Keratinocyte (primary cell): Measurements from ENCODE around the gene ASB10. TPM values are rescaled to one million over a fixed set of nuclear protein-coding genes. Genes with fewer than 3 reads are reported as not detected.

Experiments used
- DNase-seq: peaks from one replicate; pipeline ENCODE4 v3.0.0-alpha.2; 2011; ENCODE audit warnings: low read depth, missing footprints, low spot score
- FAIRE-seq: peaks from 2 replicates; lab custom pipeline; 2011; peaks lifted over from hg19 to GRCh38; lab: Jason Lieb, UNC
- H2AFZ ChIP-seq: 2 replicates; pipeline ENCODE4 v1.6.0; 2012; ENCODE audit warnings: low read length, control low read depth, inconsistent platforms; ENCODE audit not compliant: control insufficient read depth
- H3K27ac ChIP-seq: 2 replicates; pipeline ENCODE4 v1.5.1; 2011; ENCODE audit warnings: low read length; ENCODE audit not compliant: control insufficient read depth, insufficient read depth
- H3K27me3 ChIP-seq: 3 replicates; pipeline ENCODE4 v1.6.0; 2011; ENCODE audit warnings: low read length; ENCODE audit not compliant: control insufficient read depth, insufficient read depth; ENCODE audit errors: extremely low read depth
- H3K36me3 ChIP-seq, 2 experiments: 2 replicates in 1 of 2; 3 replicates in 1 of 2; pipeline ENCODE4 v1.5.1; 2011; ENCODE audit warnings: low read length in 2 of 2, mild to moderate bottlenecking in 1 of 2; ENCODE audit not compliant: control insufficient read depth in 2 of 2, insufficient read depth in 2 of 2; ENCODE audit errors: extremely low read depth in 1 of 2
- H3K4me1 ChIP-seq: 3 replicates; pipeline ENCODE4 v1.5.1; 2011; ENCODE audit warnings: low read length; ENCODE audit not compliant: control insufficient read depth, insufficient read depth; ENCODE audit errors: extremely low read depth
- H3K4me2 ChIP-seq: 3 replicates; pipeline ENCODE4 v1.6.0; 2011; ENCODE audit warnings: low read depth, low read length; ENCODE audit not compliant: control insufficient read depth, insufficient read depth; ENCODE audit errors: extremely low read depth
- H3K4me3 ChIP-seq, 3 experiments: fragments of 200-600 bp in 1 of 3; sonication (generic) in 1 of 3; 2 replicates in 2 of 3; 3 replicates in 1 of 3; pipeline ENCODE4 v1.5.1; 2011 to 2016; ENCODE audit warnings: low read length in 3 of 3, mild to moderate bottlenecking in 3 of 3, control low read depth in 2 of 3, inconsistent platforms in 1 of 3, low read depth in 1 of 3, mixed read lengths in 1 of 3, mixed run types in 1 of 3, moderate library complexity in 1 of 3; ENCODE audit not compliant: control insufficient read depth in 2 of 3, insufficient read depth in 2 of 3; ENCODE audit errors: extremely low read depth in 1 of 3
- H3K79me2 ChIP-seq: 2 replicates; pipeline ENCODE4 v1.6.0; 2012; ENCODE audit warnings: low read length; ENCODE audit not compliant: control insufficient read depth, insufficient read depth
- H3K9ac ChIP-seq: 3 replicates; pipeline ENCODE4 v1.6.0; 2011; ENCODE audit warnings: low read length; ENCODE audit not compliant: control insufficient read depth, insufficient read depth; ENCODE audit errors: extremely low read depth
- H3K9me1 ChIP-seq: 3 replicates; pipeline ENCODE4 v1.6.0; 2011; ENCODE audit warnings: low read length; ENCODE audit not compliant: control insufficient read depth, insufficient read depth; ENCODE audit errors: extremely low read depth
- H3K9me3 ChIP-seq: 2 replicates; pipeline ENCODE4 v1.5.1; 2012; ENCODE audit warnings: low read depth, low read length; ENCODE audit not compliant: control insufficient read depth
- H4K20me1 ChIP-seq: 3 replicates; pipeline ENCODE4 v1.6.0; 2011; ENCODE audit warnings: low read length; ENCODE audit not compliant: control insufficient read depth, insufficient read depth; ENCODE audit errors: extremely low read depth
- EZH2 ChIP-seq: IDR thresholded peaks from one replicate; pipeline ENCODE4 v1.6.1; 2012; ENCODE audit warnings: inconsistent platforms, mild to moderate bottlenecking, low read length, moderate library complexity
- dilution Hi-C: fragments of 300-500 bp; cut with MboI; formaldehyde crosslinking; loops from one replicate; pipeline ENCODE4 v1.7.0; 2020; ENCODE audit warnings: low sequenced_read_pairs; ENCODE audit not compliant: extremely low pct_ligation_motif_present
- polyA plus RNA-seq, 5 experiments: library from polyadenylated mRNA; depleted of rRNA in 3 of 5; stranded (reverse) in 3 of 5; stranded (forward) in 1 of 5; unstranded in 1 of 5; fragments of >200 nt; gene quantifications; 1 replicate in 1 of 5; 2 replicates in 3 of 5; 3 replicates in 1 of 5; pipeline versions ENCODE4 v1.2.1 to v1.2.3, GENCODE V29; 2011 to 2012; ENCODE audit warnings: missing spikeins in 2 of 5, low read depth in 1 of 5, low replicate concordance in 1 of 5
- TF ChIP-seq, protein P1 (sequence below), 3 experiments: IDR thresholded peaks in 1 of 3; conservative IDR thresholded peaks in 1 of 3; optimal IDR thresholded peaks in 1 of 3; 2 replicates in 2 of 3; 3 replicates in 1 of 3; pipeline versions ENCODE3 to v1.5.1; 2011; ENCODE audit warnings: low read length in 3 of 3, mild to moderate bottlenecking in 3 of 3, moderate library complexity in 2 of 3, control low read depth in 1 of 3, inconsistent platforms in 1 of 3; ENCODE audit not compliant: insufficient read depth in 2 of 3; ENCODE audit errors: extremely low read depth in 1 of 3

The ASB10 gene
- polyA plus RNA-seq, 1 donor (not counting 4 experiments of a cell fraction or from before 2014, with no cell fraction given), result not detected

DNA sequence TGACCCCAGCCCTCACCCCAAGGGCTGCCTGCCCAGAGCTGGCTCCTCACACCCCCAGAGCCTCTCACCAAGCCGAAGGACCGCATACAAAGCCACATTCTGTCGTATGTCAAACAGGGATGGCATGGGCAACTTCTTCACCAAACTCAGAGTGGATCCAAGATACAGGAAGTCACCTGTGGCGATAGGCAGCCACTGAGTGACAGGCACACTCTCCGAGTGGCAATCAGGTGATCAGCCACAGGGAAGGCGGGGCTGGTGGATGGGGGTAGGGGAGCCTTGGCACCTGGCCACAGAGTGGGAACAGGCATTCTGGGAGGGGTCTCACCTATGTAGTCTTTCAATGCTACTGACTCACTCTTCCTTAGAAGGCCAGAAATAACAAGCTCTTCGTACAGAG lies 7.1 kb upstream of the ASB10 start:
- H4K20me1 ChIP-seq, result no peaks in the 10 kb centered on the region
- no peaks in the 10 kb centered on the region for H3K9me3 ChIP-seq
- no peak overlapping the region for H2AFZ ChIP-seq
- H3K4me1 ChIP-seq, result no peaks in the 10 kb centered on the region
- peaks cover 41% of the 10 kb centered on the region for H3K27me3 ChIP-seq
- no peak overlapping the region for H3K9ac ChIP-seq
- TF ChIP-seq, protein P1, sequence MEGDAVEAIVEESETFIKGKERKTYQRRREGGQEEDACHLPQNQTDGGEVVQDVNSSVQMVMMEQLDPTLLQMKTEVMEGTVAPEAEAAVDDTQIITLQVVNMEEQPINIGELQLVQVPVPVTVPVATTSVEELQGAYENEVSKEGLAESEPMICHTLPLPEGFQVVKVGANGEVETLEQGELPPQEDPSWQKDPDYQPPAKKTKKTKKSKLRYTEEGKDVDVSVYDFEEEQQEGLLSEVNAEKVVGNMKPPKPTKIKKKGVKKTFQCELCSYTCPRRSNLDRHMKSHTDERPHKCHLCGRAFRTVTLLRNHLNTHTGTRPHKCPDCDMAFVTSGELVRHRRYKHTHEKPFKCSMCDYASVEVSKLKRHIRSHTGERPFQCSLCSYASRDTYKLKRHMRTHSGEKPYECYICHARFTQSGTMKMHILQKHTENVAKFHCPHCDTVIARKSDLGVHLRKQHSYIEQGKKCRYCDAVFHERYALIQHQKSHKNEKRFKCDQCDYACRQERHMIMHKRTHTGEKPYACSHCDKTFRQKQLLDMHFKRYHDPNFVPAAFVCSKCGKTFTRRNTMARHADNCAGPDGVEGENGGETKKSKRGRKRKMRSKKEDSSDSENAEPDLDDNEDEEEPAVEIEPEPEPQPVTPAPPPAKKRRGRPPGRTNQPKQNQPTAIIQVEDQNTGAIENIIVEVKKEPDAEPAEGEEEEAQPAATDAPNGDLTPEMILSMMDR (optimal IDR thresholded peaks at IDR 0.05 in 1 of 3, IDR thresholded peaks at IDR 0.05 in 1 of 3, conservative IDR thresholded peaks at IDR 0.05 in 1 of 3; ENCODE audit: extremely low read depth in 1 of 3, insufficient read depth in 2 of 3, low read length in 3 of 3), result no peak
- no peak for TF ChIP-seq EZH2
- H3K9me1 ChIP-seq, result no peaks in the 10 kb centered on the region
- H3K36me3 ChIP-seq, result no peaks in the 10 kb centered on the region
- DNase-seq (no peak), FAIRE-seq (no peak)
- dilution Hi-C loops, result no loop called here
- no peaks in the 10 kb centered on the region for H3K79me2 ChIP-seq
- no peak overlapping the region for H3K4me3 ChIP-seq
- no peak overlapping the region for H3K4me2 ChIP-seq
- H3K27ac ChIP-seq, result no peak overlapping the region

DNA sequence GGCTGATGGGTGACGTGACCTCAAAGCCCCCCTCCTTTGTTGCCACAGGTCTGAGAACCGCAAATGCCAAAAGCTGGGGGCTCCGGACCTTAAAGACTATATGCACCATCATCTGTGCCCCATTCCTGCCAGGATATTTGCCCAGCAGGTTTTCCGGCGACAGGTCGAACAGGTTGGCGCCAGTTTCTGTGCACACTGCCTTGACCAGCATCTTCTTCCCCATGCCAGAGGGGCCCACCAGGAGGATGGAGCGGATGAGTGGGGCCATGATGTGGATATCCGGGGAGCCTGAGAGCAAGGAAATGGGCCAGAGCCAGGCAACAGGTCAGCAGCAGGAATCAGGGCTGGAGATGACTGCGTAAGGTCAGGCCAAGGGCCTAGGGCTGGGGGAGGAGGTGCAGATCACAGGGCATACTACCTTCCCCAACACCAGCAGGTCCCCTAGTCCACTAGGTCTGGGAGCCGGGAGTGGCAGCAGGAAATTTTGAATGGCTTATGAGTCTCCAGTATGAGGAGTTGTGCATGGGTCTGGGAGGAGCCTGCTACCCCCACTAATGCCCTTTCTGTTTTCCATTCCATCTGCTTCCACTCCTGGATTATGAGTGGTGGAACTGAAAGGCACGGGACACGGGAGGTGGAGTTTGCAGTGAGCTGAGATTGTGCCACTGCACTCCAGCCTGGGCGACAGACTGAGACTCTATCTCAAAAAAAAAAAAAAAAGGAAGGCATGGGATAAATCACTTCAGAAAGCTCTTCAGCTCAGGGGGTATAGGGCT lies 6.3 kb upstream of the ASB10 start:
- FAIRE-seq, result no peak
- no peaks in the 10 kb centered on the region for H4K20me1 ChIP-seq
- H3K4me2 ChIP-seq, result no peak overlapping the region
- DNase-seq, result no peak
- no peak overlapping the region for H3K9ac ChIP-seq
- H3K4me3 ChIP-seq, result no peak overlapping the region
- H3K79me2 ChIP-seq, result no peaks in the 10 kb centered on the region
- no peaks in the 10 kb centered on the region for H3K4me1 ChIP-seq
- peaks cover 36% of the 10 kb centered on the region for H3K27me3 ChIP-seq
- dilution Hi-C loops, result no loop called here
- no peaks in the 10 kb centered on the region for H3K9me3 ChIP-seq
- H3K36me3 ChIP-seq, result no peaks in the 10 kb centered on the region
- H3K9me1 ChIP-seq, result no peaks in the 10 kb centered on the region
- no peak overlapping the region for H2AFZ ChIP-seq
- no peak for TF ChIP-seq EZH2
- TF ChIP-seq, protein P1 (optimal IDR thresholded peaks at IDR 0.05 in 1 of 3, IDR thresholded peaks at IDR 0.05 in 1 of 3, conservative IDR thresholded peaks at IDR 0.05 in 1 of 3; ENCODE audit: extremely low read depth in 1 of 3, insufficient read depth in 2 of 3, low read length in 3 of 3), result no peak
- H3K27ac ChIP-seq, result no peak overlapping the region
